NT2/D1 (cell line): Measurements from ENCODE around the gene LDLRAD3.

ENCODE experiments used
- DNase-seq: peaks from one replicate; pipeline ENCODE4 v3.0.0-alpha.2; 2011; ENCODE audit warnings: low read depth, low spot score
- H3K27me3 ChIP-seq: 2 replicates; pipeline ENCODE4 v1.6.0; 2011; ENCODE audit warnings: mild to moderate bottlenecking; ENCODE audit not compliant: insufficient read length, insufficient read depth
- H3K36me3 ChIP-seq: 2 replicates; pipeline ENCODE4 v1.6.1; 2011; ENCODE audit warnings: mild to moderate bottlenecking, low read length, mixed read lengths; ENCODE audit not compliant: insufficient read depth, insufficient read length
- H3K4me1 ChIP-seq: 2 replicates; pipeline ENCODE4 v1.5.1; 2011; ENCODE audit not compliant: insufficient read depth, insufficient read length
- H3K4me3 ChIP-seq: 2 replicates; pipeline ENCODE4 v1.5.1; 2011; ENCODE audit warnings: low read depth; ENCODE audit not compliant: insufficient read length
- H3K9ac ChIP-seq: 2 replicates; pipeline ENCODE4 v1.6.0; 2011; ENCODE audit warnings: low read depth; ENCODE audit not compliant: insufficient read length
- H3K9me3 ChIP-seq: 2 replicates; pipeline ENCODE4 v1.5.1; 2011; ENCODE audit warnings: mild to moderate bottlenecking, low read length; ENCODE audit not compliant: insufficient read depth
- SUZ12 ChIP-seq: IDR thresholded peaks from 2 replicates; pipeline ENCODE4 v1.6.1; 2011; ENCODE audit not compliant: insufficient read length, insufficient read depth; ENCODE audit errors: extremely low read depth
- YY1 ChIP-seq: IDR thresholded peaks from 2 replicates; pipeline ENCODE4 v1.6.1; 2011; ENCODE audit not compliant: insufficient read length, insufficient read depth
- ZNF274 ChIP-seq: IDR thresholded peaks from 2 replicates; pipeline ENCODE4 v1.6.1; 2011; ENCODE audit warnings: mild to moderate bottlenecking, low read depth, low read length

The LDLRAD3 gene

DNA sequence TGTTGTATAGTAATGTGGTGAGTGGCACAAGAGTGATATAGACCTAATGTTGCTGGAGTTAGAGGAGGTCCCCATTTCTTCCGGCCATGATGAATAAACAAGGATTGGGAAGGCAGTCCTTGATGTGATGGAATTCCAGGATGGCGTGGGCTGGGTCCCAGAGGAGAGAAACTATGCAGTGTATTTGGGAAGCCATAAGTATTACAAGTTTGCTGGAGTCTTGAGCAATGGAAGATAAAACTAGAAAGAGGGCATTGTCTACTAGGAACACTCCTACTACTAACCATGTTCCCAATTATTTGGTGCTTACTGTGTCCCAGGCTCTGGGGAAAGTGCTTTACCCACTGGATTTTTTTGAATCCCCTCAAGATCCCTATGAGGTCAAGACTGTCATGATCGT is 20.0 kb downstream of the LDLRAD3 start:
- Histone ChIP-seq H3K4me3 (no peak overlapping the region), H3K4me1 (peaks cover 3% of the 10 kb centered on the region), H3K9ac (no peak overlapping the region), H3K27me3 (no peaks in the 10 kb centered on the region), H3K9me3 (peaks cover 12% of the 10 kb centered on the region), H3K36me3 (no peaks in the 10 kb centered on the region)
- DNase-seq, result no peak
- TF ChIP-seq YY1, result no peak
- no peak for TF ChIP-seq SUZ12
- no peak for TF ChIP-seq ZNF274

DNA sequence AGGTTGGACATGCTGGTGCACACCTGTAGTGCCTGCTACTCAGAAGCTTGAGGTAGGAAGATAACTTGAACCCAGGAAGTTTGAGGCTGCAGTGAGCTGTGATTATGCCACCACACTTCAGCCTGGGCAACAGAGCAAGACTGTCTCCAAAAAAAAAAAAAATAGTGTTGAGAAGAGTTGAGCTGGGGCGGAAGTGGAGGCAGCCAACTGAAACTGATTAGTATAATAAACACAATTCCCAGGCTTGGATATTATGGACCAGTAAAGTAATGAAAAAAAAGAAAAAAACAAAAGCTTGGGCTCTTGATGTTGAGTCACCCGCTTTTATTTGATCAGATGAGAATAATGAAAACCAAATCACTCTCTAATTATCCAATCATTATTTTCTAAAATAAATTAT is 21.0 kb downstream of the LDLRAD3 start:
- peaks cover 12% of the 10 kb centered on the region for H3K9me3 ChIP-seq
- H3K27me3 ChIP-seq, result no peaks in the 10 kb centered on the region
- TF ChIP-seq SUZ12, result no peak
- TF ChIP-seq YY1, result no peak
- no peak for TF ChIP-seq ZNF274
- peaks cover 3% of the 10 kb centered on the region for H3K4me1 ChIP-seq
- no peak overlapping the region for H3K4me3 ChIP-seq
- no peaks in the 10 kb centered on the region for H3K36me3 ChIP-seq
- no peak overlapping the region for H3K9ac ChIP-seq
- DNase-seq, result no peak

DNA sequence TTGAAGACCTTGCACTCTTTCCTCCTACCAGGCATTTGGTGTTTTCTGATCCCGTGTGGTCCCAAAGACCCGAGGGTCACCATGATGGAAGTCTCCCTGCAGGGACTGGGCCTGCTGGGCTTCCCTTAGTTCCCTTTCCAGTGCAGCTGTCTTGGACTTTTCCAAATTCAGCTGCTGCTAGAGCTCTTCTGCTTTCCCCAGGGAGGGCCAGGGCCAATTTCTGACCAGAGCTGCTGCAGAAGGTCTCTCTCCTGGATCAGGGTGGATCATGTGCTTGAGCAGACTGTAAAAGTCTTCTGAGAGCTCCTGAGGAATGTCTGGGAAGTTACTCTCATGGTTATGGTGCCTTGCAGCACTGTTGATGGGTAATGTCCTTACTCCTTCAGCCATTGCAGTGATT is 23.2 kb downstream of the LDLRAD3 start:
- Histone ChIP-seq H3K9me3 (peaks cover 12% of the 10 kb centered on the region), H3K9ac (no peak overlapping the region), H3K27me3 (no peaks in the 10 kb centered on the region), H3K36me3 (no peaks in the 10 kb centered on the region), H3K4me3 (no peak overlapping the region), H3K4me1 (peaks cover 3% of the 10 kb centered on the region)
- DNase-seq, result no peak
- TF ChIP-seq YY1, result no peak
- no peak for TF ChIP-seq SUZ12
- TF ChIP-seq ZNF274, result no peak

DNA sequence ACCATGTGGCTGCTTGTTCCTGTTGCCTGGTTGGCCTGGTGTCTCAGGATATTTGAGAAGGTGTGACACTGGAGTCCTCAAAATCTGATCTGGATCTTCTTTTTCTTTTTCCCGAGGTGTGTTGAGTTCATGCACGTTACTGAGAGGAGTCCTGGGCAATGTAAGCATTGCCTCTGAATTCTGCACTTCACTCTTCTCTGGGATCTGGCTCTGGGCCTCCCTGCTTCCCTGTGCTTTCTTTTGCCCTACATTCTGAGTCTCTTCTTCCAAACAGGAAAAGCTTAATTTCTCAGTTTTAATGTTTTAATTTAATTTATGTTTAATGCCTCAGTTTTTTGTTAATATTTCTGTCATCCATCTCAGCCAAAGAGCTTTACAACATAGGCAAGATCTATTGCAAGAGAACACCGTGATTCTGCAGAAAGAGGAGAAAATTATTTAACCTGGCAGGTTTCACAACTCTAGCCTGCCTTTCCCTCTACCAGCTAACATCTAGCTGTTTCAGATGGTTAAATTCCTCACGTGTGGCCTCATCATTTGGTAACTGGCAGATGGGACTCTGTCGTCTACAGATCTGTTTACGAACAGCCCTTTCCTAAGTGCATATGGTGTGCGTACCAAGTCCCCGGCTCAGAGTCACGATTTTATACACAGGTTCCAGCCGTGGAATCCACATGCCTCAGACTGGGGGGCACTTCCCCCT is 24.7 kb downstream of the LDLRAD3 start:
- DNase-seq, result no peak
- no peaks in the 10 kb centered on the region for H3K36me3 ChIP-seq
- H3K4me1 ChIP-seq, result peaks cover 3% of the 10 kb centered on the region
- no peak overlapping the region for H3K4me3 ChIP-seq
- 0 out of 2 replicates have a peak, but pooled peaks cover 3% of the 10 kb centered on the region for H3K9me3 ChIP-seq
- TF ChIP-seq YY1 (no peak), SUZ12 (no peak), ZNF274 (no peak)
- H3K9ac ChIP-seq, result no peak overlapping the region
- no peaks in the 10 kb centered on the region for H3K27me3 ChIP-seq

DNA sequence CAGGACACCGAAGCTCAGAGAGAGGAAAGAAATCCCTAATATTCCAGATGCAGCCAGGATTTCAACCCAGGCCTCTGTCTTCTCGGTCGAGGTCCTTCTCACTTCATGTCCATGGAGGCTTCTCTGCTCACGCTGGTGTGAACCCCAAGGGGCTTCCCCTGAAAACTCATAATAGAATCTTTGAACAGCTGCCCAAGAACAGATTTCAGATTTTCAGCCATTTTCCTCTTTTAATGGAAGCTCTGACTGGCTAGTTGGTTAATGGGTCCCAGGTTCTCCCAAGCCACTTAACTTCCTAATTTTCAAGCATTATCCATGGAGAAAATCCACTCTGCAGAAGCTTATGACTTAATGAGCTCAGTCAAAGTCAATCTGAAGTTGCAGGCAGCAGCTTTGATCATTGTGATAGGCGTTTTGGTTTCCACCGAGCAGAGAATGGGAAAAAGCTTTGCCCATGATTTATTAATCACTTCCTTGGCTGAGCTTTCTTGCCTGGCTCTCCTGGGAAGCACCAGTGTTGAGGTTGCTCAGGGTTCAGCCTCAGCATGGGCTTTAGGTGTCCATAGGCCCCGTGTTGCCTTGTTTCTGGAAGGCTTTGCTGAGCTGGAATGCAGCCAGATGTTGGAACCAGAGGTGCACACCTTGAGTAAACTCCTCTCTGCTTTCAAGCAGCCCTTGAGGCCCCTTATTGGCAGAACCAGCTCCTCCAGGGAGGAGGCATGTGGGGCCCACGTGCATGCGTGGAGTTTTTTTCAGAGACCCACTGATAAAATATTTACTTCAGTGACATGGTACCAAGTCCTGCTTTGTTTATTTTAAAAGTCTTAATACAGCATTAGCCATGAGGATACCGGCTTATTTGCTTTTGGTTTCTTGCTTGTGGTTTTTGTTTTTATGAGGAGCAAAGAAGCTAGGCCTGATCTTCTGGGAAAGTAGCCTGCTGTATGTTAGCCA is 25.5 kb downstream of the LDLRAD3 start:
- DNase-seq, result no peak
- no peak overlapping the region for H3K4me3 ChIP-seq
- 0 out of 2 replicates have a peak, but pooled peaks cover 10% of the 10 kb centered on the region for H3K9me3 ChIP-seq
- no peak overlapping the region for H3K9ac ChIP-seq
- H3K27me3 ChIP-seq, result no peaks in the 10 kb centered on the region
- H3K4me1 ChIP-seq, result peaks cover 3% of the 10 kb centered on the region
- no peaks in the 10 kb centered on the region for H3K36me3 ChIP-seq
- no peak for TF ChIP-seq SUZ12
- TF ChIP-seq YY1, result no peak
- no peak for TF ChIP-seq ZNF274

DNA sequence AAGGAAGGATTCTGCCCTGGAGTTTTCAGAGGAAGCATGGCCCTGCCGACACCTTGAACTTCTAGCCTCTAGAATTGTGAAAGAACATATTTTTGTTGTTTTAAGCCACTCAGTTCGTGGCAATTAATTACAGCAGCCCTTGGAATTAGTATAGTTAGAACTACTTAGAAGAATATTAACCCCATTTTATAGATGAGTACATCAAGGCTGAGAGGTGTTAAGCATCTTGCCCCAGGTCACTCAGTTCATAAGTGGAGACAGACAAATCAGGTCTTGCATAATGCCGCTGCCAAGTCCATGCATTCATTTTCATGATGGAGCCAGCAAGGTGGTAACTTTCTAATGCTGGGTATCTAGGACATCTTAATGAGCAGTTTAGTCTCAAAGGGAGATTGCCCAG is 26.6 kb downstream of the LDLRAD3 start:
- Histone ChIP-seq H3K27me3 (no peaks in the 10 kb centered on the region), H3K4me1 (peaks cover 3% of the 10 kb centered on the region), H3K9me3 (0 out of 2 replicates have a peak, but pooled peaks cover 14% of the 10 kb centered on the region), H3K4me3 (no peak overlapping the region), H3K9ac (no peak overlapping the region), H3K36me3 (no peaks in the 10 kb centered on the region)
- no peak for DNase-seq
- TF ChIP-seq SUZ12, result no peak
- TF ChIP-seq ZNF274, result no peak
